Limb (tissue), 2 donors: ENCODE measurements around the gene CDON.
"Not testable (repeated sequence)": the region's sequence is repeated elsewhere in the genome, so short reads cannot be mapped to it uniquely, and the experiment has no call there.

ENCODE experiments used
- DNase-seq, 2 donors: peaks; one replicate each; pipeline ENCODE4 v3.0.0-alpha.2; 2016; ENCODE audit errors: extremely low spot score in 2 of 2

CDON gene

DNA sequence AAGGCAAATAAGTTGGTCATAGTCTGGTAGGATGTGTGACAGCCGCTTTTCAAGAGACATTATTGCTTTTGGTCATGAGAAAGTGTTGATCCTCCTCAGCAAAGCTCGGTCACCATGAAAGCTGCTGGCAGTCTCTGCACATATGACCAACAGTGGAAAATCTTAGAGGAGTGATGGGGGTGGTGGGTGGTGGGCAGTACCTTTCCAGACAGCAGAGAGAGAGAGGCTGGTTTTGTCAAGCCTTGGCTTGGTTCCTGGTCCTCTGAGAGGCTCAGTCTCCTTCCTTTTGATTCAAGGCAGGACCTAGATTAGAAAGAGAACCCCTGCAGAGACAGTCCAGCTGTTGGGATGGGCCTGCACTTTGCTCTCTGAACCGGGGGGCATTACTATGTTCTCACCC lies 136.9 kb downstream of the CDON start:
- DNase-seq = no peak

GRCh38 chr11:125925247-125925740 lies 137.4 kb downstream of the CDON start:
- peak in 1 of 2 donors; percentile 36 for DNase-seq

DNA sequence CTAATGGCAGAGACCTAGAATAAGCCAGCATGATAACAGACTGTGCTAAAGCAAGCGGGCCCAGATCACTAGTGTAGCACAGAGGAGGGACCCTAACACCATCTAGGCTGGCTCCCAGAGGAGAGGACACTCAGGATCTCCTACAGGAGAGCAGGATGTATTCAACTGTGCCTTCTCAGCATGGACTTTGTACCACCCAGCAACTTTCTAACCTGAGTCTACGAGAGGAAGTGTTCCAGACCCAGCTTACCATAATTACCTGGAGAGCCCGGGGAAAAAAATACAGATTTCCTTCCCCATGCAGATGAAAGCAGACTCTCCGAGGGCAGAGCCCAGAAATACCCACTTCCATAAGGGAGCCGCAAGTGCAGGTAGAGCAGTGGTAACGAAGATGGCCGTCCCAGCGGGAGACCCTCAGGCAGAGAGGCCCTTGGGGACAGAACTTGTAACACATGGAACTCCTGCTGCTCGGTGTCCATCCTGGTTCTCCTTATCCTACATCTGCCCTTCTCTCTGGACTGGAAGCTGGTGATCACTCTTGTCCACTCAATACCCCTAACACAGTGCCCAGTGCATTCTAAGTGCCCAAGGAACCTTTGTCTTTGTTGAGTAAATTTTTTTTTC lies 138.2 kb downstream of the CDON start:
- no peak for DNase-seq

DNA sequence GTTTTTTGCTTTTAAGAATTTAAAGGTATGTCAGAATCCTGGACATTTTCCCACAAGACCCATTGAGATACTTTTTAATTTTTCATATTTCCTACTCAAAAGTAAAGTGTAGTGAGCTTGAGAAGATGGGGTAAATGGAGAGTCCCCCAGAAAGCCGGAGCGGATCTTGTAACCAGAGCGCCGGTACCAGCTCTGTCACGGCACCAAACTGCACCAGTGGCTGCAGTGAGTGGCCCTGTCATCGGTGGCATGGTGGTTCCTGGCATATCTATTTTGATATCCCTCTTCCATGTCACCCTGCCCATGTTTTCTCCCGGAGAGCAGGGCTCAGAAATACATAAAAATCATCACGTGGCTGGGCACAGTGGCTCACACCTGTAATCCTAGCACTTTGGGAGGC lies 139.0 kb downstream of the CDON start:
- no peak for DNase-seq

DNA sequence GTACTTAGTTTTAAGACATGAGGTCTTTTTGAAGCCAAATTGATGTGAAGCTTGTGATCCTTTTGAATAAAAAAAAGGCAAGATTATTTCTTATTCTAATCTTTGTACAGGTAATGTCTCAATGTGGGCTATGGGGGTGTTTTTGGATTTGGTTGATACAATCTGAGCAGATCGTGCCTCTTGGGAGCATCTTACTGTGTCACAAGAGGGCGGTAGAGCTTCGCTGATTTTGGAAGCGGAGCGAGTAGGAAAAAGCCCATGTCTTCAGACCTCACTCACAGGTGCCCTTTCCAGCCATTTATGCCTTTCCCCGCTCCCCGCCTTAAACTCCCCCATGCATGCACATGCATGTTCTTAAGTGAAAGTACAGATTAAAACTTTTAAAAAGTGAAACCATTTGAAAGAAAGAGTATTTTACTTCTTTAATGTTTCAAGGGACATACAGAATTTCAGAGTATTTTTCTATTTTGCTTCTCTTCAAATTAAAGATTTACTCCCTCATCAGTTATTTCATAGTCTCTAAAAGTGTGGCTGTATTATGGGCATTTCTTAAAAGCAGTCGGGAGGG lies 139.6 kb downstream of the CDON start:
- peak; percentile 78 to 83 for DNase-seq

- DNase-seq = no peak
Observed at GRCh38 chr11:125922156-125922555, 140.5 kb downstream of the CDON start.

DNA sequence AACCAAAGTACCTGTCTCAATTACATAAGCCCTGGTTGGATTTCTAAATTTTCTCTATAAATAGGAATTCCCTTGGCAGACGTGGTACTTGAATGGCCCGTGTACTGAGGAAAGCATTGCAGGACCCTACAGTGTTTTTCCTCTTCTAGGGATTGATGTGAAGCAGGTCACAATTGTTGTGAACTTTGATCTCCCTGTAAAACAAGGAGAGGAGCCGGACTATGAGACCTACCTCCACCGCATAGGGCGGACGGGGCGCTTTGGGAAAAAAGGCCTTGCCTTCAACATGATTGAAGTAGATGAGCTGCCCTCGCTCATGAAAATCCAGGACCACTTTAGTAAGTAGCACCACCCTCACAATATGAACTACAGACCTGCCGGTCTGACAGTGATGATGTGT lies 141.6 kb downstream of the CDON start:
- no peak for DNase-seq

DNA sequence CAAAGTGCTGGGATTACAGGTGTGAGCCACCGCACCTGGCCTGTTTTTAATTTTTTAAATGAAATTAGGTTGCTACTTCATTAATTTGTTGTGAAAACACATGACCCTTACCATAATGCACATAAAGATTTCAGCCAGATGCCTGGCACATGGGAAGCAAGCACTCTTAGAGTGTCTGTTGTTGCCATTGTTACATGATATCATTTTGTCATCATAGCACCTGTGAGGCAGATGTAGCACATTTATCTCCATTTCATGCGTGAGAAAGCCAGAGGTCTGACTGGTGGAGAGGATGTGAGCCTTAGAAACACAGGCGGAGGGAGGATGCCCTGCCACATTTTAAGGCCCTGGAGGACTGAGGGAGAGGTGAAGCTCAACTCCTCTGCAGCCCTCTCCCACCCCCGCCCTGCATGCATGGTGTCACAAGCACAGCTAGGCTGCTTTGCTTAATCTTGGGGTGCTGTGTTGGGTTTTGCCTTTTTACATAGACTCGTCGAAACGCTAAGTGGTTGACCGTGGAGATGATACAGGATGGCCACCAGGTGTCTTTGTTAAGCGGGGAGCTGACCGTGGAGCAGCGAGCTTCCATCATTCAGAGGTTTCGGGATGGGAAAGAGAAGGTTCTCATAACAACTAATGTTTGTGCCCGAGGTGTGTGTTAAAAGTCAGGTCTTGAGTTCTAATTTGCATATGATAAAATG lies 144.4 kb downstream of the CDON start:
- DNase-seq = no peak

DNA sequence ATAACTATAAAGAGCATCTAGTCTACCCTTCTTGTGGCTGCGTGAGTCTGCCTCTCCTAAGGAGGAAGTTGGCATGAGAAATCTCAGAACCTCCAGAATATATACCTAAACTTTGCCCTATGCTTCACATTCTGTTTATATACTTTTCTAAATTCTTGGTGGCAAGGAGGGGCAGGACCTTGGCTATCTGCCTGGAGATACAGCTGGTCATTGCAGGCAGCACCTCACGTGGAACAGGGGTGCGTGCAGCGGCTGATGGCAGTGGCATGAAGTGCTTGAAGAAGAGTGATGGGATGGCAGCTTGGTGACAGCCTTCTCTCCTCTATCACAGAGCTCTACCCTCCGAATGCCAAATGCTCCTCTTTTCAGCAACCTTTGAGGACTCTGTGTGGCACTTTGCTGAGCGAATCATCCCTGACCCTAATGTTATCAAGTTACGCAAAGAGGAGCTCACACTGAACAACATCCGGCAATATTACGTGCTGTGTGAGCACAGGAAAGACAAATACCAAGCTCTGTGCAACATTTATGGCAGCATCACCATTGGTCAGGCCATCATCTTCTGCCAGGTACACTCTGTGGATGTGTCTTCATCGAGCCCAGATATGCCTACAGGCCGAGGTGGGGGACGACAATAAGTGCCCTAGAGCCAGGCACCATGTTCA lies 145.9 kb downstream of the CDON start:
- no peak for DNase-seq

DNA sequence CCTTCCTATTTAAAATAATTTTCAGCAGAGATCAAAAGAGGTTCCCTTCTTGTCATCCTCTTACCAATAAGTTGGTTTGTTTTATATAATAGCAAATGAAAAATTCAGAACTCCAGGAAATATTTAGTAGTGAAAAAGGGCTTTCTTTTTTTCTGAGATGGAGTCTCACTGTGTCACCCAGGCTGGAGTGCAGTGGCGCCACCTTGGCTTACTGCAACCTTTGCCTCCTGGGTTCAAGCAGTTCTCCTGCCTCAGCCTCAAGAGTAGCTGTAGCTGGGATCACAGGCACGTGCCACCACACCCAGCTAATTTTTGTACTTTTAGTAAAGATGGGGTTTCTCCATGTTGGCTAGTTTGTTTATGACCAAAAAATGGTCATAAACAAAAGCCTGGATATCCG lies 148.1 kb downstream of the CDON start:
- DNase-seq = not testable (repeated sequence)

DNA sequence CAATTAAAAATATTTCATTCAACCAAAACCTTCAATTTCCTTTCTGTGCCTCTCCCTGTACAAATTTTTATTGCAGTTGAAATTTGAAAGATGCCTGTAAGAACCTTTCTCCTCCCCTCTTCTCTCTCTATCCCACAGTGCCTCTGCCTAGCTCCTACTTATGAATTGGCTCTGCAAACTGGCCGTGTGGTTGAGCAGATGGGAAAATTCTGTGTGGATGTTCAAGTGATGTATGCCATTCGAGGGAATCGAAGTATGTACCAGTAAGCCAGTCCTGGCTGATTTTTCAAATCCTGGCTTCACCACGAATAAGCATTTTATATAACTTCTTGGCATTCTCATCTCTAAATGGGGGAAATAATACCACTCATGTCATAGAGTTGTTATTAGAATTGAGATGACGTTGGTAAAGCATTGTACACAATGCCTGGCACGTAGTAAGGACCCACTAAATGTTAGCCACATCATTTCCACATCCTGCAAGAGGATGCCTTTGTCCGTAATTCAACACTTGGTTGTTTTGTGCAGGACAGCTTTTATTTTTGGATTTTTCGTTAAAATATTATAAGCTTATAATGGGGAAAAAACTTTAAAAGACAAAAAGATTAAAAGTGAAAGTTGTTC lies 152.3 kb downstream of the CDON start:
- no peak for DNase-seq
